ENCODE measurements around the gene SLC2A13.

The SLC2A13 gene

GRCh38 chr12:40012711-40013110 lies 93.2 kb downstream of the SLC2A13 start:
- Histone ChIP-seq H3K27me3 (ENCODE audit: control insufficient read depth in 1 of 2, insufficient read depth in 2 of 2, low read length in 2 of 2) (no peaks in the 10 kb centered on the region), H3K4me3 (ENCODE audit: low read depth in 1 of 2, low read length in 2 of 2) (no peak overlapping the region), H3K27ac (ENCODE audit: low read depth, low read length) (no peak overlapping the region), H3K9me3 (ENCODE audit: control insufficient read depth in 1 of 2, low read length in 2 of 2) (peaks cover 0 to 6% of the 10 kb centered on the region in 2 donors), H3K4me1 (ENCODE audit: control insufficient read depth in 1 of 2, insufficient read depth in 2 of 2, low read length in 2 of 2) (peaks cover 11 to 35% of the 10 kb centered on the region in 2 donors), H3K9ac (ENCODE audit: low read depth in 1 of 2, low read length in 2 of 2) (no peak overlapping the region), H3K36me3 (ENCODE audit: control insufficient read depth in 1 of 2, insufficient read depth in 2 of 2, low read length in 2 of 2) (no peaks in the 10 kb centered on the region)

DNA sequence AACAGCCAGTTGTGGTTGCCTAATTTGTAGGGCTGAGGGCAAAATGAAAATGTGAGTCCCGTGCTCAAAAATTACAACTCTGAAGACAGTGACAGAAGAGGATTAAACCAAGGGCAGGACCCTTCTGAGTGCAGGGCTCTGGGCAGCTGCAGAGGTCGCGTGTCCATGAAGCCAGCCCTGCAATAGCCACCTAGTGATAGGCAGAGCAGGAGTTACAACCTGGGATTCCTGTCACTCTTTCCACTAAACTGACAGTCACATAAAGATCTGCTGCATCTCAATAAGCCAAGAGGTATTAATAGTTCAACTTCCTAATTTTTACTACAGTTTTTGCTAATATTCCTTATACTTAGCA lies 94.1 kb downstream of the SLC2A13 start:
- Histone ChIP-seq H3K4me3 (ENCODE audit: low read depth in 1 of 2, low read length in 2 of 2) (peak overlapping the region; percentile 50 to 55), H3K27ac (ENCODE audit: low read depth, low read length) (no peak overlapping the region), H3K27me3 (ENCODE audit: control insufficient read depth in 1 of 2, insufficient read depth in 2 of 2, low read length in 2 of 2) (no peaks in the 10 kb centered on the region), H3K4me1 (ENCODE audit: control insufficient read depth in 1 of 2, insufficient read depth in 2 of 2, low read length in 2 of 2) (peaks cover 7 to 30% of the 10 kb centered on the region in 2 donors), H3K9ac (ENCODE audit: low read depth in 1 of 2, low read length in 2 of 2) (no peak overlapping the region), H3K36me3 (ENCODE audit: control insufficient read depth in 1 of 2, insufficient read depth in 2 of 2, low read length in 2 of 2) (no peaks in the 10 kb centered on the region), H3K9me3 (ENCODE audit: control insufficient read depth in 1 of 2, low read length in 2 of 2) (peaks cover 0 to 6% of the 10 kb centered on the region in 2 donors)

DNA sequence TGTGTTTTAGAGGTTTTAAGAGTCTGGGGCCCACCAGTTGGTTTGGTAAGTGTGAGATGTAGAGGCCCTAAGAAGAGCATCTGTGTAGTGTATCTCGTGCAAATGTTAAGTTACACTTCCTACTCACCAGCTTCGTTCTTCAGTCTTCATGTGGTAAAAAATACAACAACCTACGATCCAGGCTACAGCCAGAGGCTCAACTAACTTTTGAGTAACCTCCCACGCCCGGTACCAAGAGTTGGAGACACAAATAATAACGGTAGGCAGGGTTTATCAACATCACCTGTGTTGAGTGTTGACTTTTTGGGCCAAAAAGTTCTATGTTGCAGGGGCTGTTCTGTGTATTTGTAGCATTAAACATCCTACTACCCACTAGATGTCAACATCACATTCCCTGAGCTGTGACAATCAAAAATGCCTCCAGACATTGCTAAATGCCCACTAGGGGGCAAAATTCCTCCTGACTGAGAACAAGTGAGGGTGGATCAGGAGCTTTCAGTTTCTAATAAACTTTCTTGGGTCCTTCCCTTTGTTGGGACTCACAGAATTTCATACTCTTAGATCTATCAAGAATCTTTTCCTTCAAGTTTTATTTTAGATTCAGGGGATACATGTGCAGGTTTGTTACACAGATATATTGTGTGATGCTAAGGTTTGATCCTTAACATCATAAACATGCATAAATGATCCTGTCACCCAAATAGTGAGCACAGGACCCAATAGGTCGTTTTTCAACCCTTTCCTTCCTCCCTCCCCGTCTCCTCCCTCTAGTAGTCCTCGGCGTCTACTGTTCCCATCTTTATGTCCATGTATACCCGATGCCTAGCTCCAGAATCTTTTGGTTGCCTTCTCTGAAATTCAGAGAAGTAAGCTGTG lies 94.7 kb downstream of the SLC2A13 start:
- no peak overlapping the region for H3K9ac ChIP-seq (ENCODE audit: low read depth in 1 of 2, low read length in 2 of 2)
- H3K9me3 ChIP-seq (ENCODE audit: control insufficient read depth in 1 of 2, low read length in 2 of 2), result peaks cover 0 to 6% of the 10 kb centered on the region in 2 donors
- no peaks in the 10 kb centered on the region for H3K36me3 ChIP-seq (ENCODE audit: control insufficient read depth in 1 of 2, insufficient read depth in 2 of 2, low read length in 2 of 2)
- peaks cover 7 to 30% of the 10 kb centered on the region in 2 donors for H3K4me1 ChIP-seq (ENCODE audit: control insufficient read depth in 1 of 2, insufficient read depth in 2 of 2, low read length in 2 of 2)
- peak overlapping the region; percentile 50 to 55 for H3K4me3 ChIP-seq (ENCODE audit: low read depth in 1 of 2, low read length in 2 of 2)
- no peaks in the 10 kb centered on the region for H3K27me3 ChIP-seq (ENCODE audit: control insufficient read depth in 1 of 2, insufficient read depth in 2 of 2, low read length in 2 of 2)
- H3K27ac ChIP-seq (ENCODE audit: low read depth, low read length), result no peak overlapping the region

DNA sequence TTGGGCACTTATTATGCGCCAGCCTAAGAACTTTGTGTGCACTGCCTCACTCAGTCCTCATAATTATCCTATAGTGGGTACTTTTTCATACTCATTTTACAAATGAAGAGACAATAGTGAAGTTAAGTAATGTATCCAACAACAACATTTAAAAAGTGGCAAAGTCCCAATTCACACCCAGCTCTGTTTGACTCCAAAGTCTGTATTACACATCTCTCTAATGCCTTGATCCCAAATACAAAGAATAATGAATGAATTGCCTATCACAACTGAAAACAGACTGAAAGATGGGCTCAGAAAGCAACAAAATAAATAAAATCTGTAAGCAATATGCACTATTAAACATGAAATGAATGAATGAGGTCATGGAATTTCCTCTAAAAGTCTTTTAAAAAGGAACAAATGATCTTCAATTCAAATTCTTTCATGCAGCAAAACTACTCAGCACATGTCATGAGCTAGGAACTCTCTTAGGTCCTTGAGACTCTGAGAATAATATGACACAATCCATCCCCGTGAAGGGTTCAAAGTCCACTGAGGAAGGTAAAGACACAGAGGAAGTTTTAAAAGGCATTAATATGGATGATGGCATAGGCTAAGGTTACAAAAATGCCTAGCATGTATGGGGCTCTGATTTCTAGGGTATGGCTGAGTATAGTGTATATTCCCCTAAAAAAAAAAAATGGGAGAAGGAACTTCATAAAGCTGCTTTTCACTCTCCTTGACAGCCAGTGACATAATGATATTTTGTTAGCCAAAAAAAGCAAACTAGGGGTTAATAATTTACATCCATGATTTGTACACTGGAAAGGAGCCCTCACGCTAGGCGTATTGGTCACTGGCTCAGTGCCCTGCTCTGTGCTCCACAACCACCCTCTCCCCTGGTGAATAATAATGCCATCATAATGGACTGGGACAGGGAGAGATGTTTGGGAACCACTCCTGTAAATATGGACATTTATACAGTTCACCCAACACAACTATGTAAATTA lies 103.4 kb downstream of the SLC2A13 start:
- peaks cover 0 to 4% of the 10 kb centered on the region in 2 donors for H3K4me1 ChIP-seq (ENCODE audit: control insufficient read depth in 1 of 2, insufficient read depth in 2 of 2, low read length in 2 of 2)
- H3K36me3 ChIP-seq (ENCODE audit: control insufficient read depth in 1 of 2, insufficient read depth in 2 of 2, low read length in 2 of 2), result no peaks in the 10 kb centered on the region
- no peaks in the 10 kb centered on the region for H3K27me3 ChIP-seq (ENCODE audit: control insufficient read depth in 1 of 2, insufficient read depth in 2 of 2, low read length in 2 of 2)
- H3K9me3 ChIP-seq (ENCODE audit: control insufficient read depth in 1 of 2, low read length in 2 of 2), result peaks cover 7 to 18% of the 10 kb centered on the region in 2 donors
- H3K27ac ChIP-seq (ENCODE audit: low read depth, low read length), result no peak overlapping the region
- no peak overlapping the region for H3K4me3 ChIP-seq (ENCODE audit: low read depth in 1 of 2, low read length in 2 of 2)
- no peak overlapping the region for H3K9ac ChIP-seq (ENCODE audit: low read depth in 1 of 2, low read length in 2 of 2)

DNA sequence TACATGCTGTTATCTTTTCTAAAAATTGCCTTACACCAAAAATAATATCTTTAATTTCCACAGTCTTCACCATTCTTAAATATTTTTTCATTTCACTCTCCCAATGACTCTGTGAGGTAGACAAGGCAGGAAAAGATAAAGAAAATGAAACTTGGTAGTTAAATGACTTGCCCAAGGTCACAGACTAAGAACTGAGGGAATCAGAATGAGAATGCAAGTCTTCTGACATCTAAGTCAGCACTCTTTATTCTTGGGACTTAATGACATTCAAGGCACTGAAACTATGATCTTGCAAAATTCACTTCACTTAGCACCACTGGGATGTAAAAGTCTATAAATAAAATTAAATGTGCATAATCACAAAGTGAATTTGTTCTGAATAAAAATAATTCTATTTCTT lies 104.5 kb downstream of the SLC2A13 start:
- H3K36me3 ChIP-seq (ENCODE audit: control insufficient read depth in 1 of 2, insufficient read depth in 2 of 2, low read length in 2 of 2), result no peaks in the 10 kb centered on the region
- no peak overlapping the region for H3K27ac ChIP-seq (ENCODE audit: low read depth, low read length)
- H3K9ac ChIP-seq (ENCODE audit: low read depth in 1 of 2, low read length in 2 of 2), result no peak overlapping the region
- H3K9me3 ChIP-seq (ENCODE audit: control insufficient read depth in 1 of 2, low read length in 2 of 2), result peaks cover 7 to 18% of the 10 kb centered on the region in 2 donors
- no peak overlapping the region for H3K4me3 ChIP-seq (ENCODE audit: low read depth in 1 of 2, low read length in 2 of 2)
- H3K27me3 ChIP-seq (ENCODE audit: control insufficient read depth in 1 of 2, insufficient read depth in 2 of 2, low read length in 2 of 2), result no peaks in the 10 kb centered on the region
- H3K4me1 ChIP-seq (ENCODE audit: control insufficient read depth in 1 of 2, insufficient read depth in 2 of 2, low read length in 2 of 2), result peaks cover 0 to 4% of the 10 kb centered on the region in 2 donors

DNA sequence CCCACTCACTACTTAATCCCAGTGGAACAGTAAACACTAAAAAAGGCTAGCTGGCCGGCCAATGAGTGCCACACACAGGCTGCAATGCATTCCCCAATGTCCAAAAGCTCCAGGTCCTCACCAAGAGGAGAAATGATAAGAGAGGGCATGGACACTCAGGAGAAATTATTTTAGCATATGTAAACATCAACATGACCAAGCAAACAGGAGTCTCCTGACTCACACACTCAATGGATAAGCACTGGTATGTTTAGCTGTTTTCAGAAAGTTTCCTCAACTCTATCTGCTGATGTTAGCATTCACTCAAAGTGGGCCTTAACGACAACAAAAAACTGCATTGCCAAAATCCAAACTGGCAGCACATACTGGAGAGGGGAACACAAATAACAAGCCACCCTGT lies 105.0 kb downstream of the SLC2A13 start:
- peaks cover 7 to 18% of the 10 kb centered on the region in 2 donors for H3K9me3 ChIP-seq (ENCODE audit: control insufficient read depth in 1 of 2, low read length in 2 of 2)
- H3K27me3 ChIP-seq (ENCODE audit: control insufficient read depth in 1 of 2, insufficient read depth in 2 of 2, low read length in 2 of 2), result no peaks in the 10 kb centered on the region
- H3K27ac ChIP-seq (ENCODE audit: low read depth, low read length), result no peak overlapping the region
- no peaks in the 10 kb centered on the region for H3K36me3 ChIP-seq (ENCODE audit: control insufficient read depth in 1 of 2, insufficient read depth in 2 of 2, low read length in 2 of 2)
- no peak overlapping the region for H3K9ac ChIP-seq (ENCODE audit: low read depth in 1 of 2, low read length in 2 of 2)
- H3K4me1 ChIP-seq (ENCODE audit: control insufficient read depth in 1 of 2, insufficient read depth in 2 of 2, low read length in 2 of 2), result peaks cover 0 to 4% of the 10 kb centered on the region in 2 donors
- H3K4me3 ChIP-seq (ENCODE audit: low read depth in 1 of 2, low read length in 2 of 2), result no peak overlapping the region

DNA sequence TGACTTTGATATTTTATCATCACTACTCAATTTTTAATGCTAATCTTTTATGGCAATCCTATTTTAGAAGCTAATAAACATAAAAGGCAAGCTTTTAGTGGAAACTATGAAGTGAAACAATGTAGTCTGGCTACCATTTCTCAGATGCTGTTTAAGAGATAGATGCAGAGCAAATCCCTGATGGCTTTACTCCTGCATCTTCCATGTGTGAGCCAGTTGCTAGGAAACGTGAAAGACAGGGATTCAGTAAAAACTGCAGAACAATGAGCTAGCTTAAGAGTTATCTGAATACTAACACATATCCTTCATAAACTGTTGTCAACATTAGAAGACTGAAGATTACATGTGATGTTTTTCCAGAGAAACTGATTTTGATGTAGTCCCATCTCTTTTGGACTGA lies 112.6 kb downstream of the SLC2A13 start:
- peaks cover 0 to 5% of the 10 kb centered on the region in 2 donors for H3K9me3 ChIP-seq (ENCODE audit: control insufficient read depth in 1 of 2, low read length in 2 of 2)
- no peaks in the 10 kb centered on the region for H3K27me3 ChIP-seq (ENCODE audit: control insufficient read depth in 1 of 2, insufficient read depth in 2 of 2, low read length in 2 of 2)
- no peaks in the 10 kb centered on the region for H3K36me3 ChIP-seq (ENCODE audit: control insufficient read depth in 1 of 2, insufficient read depth in 2 of 2, low read length in 2 of 2)
- H3K4me1 ChIP-seq (ENCODE audit: control insufficient read depth in 1 of 2, insufficient read depth in 2 of 2, low read length in 2 of 2), result no peaks in the 10 kb centered on the region
- no peak overlapping the region for H3K9ac ChIP-seq (ENCODE audit: low read depth in 1 of 2, low read length in 2 of 2)
- no peak overlapping the region for H3K27ac ChIP-seq (ENCODE audit: low read depth, low read length)
- H3K4me3 ChIP-seq (ENCODE audit: low read depth in 1 of 2, low read length in 2 of 2), result no peak overlapping the region

GRCh38 chr12:39990122-39991101 lies 115.5 kb downstream of the SLC2A13 start:
- H3K9me3 ChIP-seq (ENCODE audit: control insufficient read depth in 1 of 2, low read length in 2 of 2), result no peaks in the 10 kb centered on the region
- no peak overlapping the region for H3K4me3 ChIP-seq (ENCODE audit: low read depth in 1 of 2, low read length in 2 of 2)
- H3K27me3 ChIP-seq (ENCODE audit: control insufficient read depth in 1 of 2, insufficient read depth in 2 of 2, low read length in 2 of 2), result no peaks in the 10 kb centered on the region
- H3K9ac ChIP-seq (ENCODE audit: low read depth in 1 of 2, low read length in 2 of 2), result no peak overlapping the region
- H3K36me3 ChIP-seq (ENCODE audit: control insufficient read depth in 1 of 2, insufficient read depth in 2 of 2, low read length in 2 of 2), result no peaks in the 10 kb centered on the region
- no peaks in the 10 kb centered on the region for H3K4me1 ChIP-seq (ENCODE audit: control insufficient read depth in 1 of 2, insufficient read depth in 2 of 2, low read length in 2 of 2)
- H3K27ac ChIP-seq (ENCODE audit: low read depth, low read length), result no peak overlapping the region

- Histone ChIP-seq H3K27ac (ENCODE audit: low read depth, low read length) (no peak overlapping the region), H3K9me3 (ENCODE audit: control insufficient read depth in 1 of 2, low read length in 2 of 2) (no peaks in the 10 kb centered on the region), H3K27me3 (ENCODE audit: control insufficient read depth in 1 of 2, insufficient read depth in 2 of 2, low read length in 2 of 2) (no peaks in the 10 kb centered on the region), H3K9ac (ENCODE audit: low read depth in 1 of 2, low read length in 2 of 2) (no peak overlapping the region), H3K36me3 (ENCODE audit: control insufficient read depth in 1 of 2, insufficient read depth in 2 of 2, low read length in 2 of 2) (no peaks in the 10 kb centered on the region), H3K4me3 (ENCODE audit: low read depth in 1 of 2, low read length in 2 of 2) (no peak overlapping the region), H3K4me1 (ENCODE audit: control insufficient read depth in 1 of 2, insufficient read depth in 2 of 2, low read length in 2 of 2) (no peaks in the 10 kb centered on the region)
Observed at GRCh38 chr12:39989501-39989900, 116.4 kb downstream of the SLC2A13 start.

Data from duodenal mucosa (tissue), 2 donors.